Measurements from ENCODE around the gene LRRC59. TPM values are rescaled to one million over a fixed set of nuclear protein-coding genes. Genes with fewer than 3 reads are reported as not detected.

The LRRC59 gene
- total RNA-seq, 1 experiment from 2014 or later, result 106 TPM

GRCh38 chr17:50429793-50430192 is 32.5 kb upstream of the LRRC59 start:
- no peak overlapping the region for H4K5ac ChIP-seq (ENCODE audit: insufficient read length, low read depth, low read length)
- no CpG with 5 or more reads among the region's 4 CpGs for whole genome bisulfite sequencing (ENCODE audit: extremely low coverage, insufficient read length, low lambda C conversion rate)
- no peak overlapping the region for H2BK12ac ChIP-seq (ENCODE audit: insufficient read length, low read depth, low read length)
- H2AFZ ChIP-seq (ENCODE audit: low read length), result no peak overlapping the region
- Mint-ChIP-seq H3K27ac (no peak overlapping the region; a peak in 1 of 7 replicates), H3K27me3 (ENCODE audit: low read depth) (peaks cover 8% of the 10 kb centered on the region), H3K36me3 (ENCODE audit: insufficient read depth in 1 of 3, low read depth in 3 of 3) (no peaks in the 10 kb centered on the region; a peak in 2 of 7 replicates), H3K9me3 (no peaks in the 10 kb centered on the region; a peak in 1 of 5 replicates), H3K4me1 (peaks cover 18 to 25% of the 10 kb centered on the region in 2 experiments), H3K4me3 (no peak overlapping the region)
- H3K9ac ChIP-seq (ENCODE audit: extremely low read depth, insufficient read length, low read length), result no peak overlapping the region
- DNase-seq, result no peak
- no peaks in the 10 kb centered on the region; the same call in 1 of the 2 replicates for H3K27me3 ChIP-seq (ENCODE audit: insufficient read depth, low read length)
- no peaks in the 10 kb centered on the region for H3K79me2 ChIP-seq (ENCODE audit: insufficient read depth, low read length)
- no peak overlapping the region for H3T11ph ChIP-seq (ENCODE audit: low read length)
- no peak overlapping the region for H2BK15ac ChIP-seq (ENCODE audit: low read depth, low read length)
- H3K18ac ChIP-seq (ENCODE audit: insufficient read length, low read depth, low read length), result no peak overlapping the region
- H3K23ac ChIP-seq (ENCODE audit: insufficient read length, low read depth, low read length), result no peak overlapping the region
- no peaks in the 10 kb centered on the region; the same call in 1 of the 2 replicates for H3K4me1 ChIP-seq (ENCODE audit: insufficient read depth, low read length)
- no peaks in the 10 kb centered on the region for H4K20me1 ChIP-seq (ENCODE audit: control insufficient read depth, insufficient read depth, insufficient read length)
- no peak overlapping the region for H2AK5ac ChIP-seq (ENCODE audit: insufficient read length, low read length)
- H3K23me2 ChIP-seq (ENCODE audit: insufficient read length, low read depth, low read length, poor library complexity, severe bottlenecking), result peaks cover 12% of the 10 kb centered on the region
- H3K56ac ChIP-seq (ENCODE audit: insufficient read length, low read depth, low read length), result no peak overlapping the region
- H3K27ac ChIP-seq (ENCODE audit: insufficient read length, low read depth, low read length), result no peak overlapping the region
- H3K79me1 ChIP-seq (ENCODE audit: insufficient read depth, low read depth, low read length, poor library complexity, severe bottlenecking), result no peaks in the 10 kb centered on the region
- no peaks in the 10 kb centered on the region for H3K9me3 ChIP-seq (ENCODE audit: control insufficient read depth, low read depth, low read length)
- no peak overlapping the region for H3K14ac ChIP-seq (ENCODE audit: insufficient read depth, low read length)
- no peak overlapping the region for H3K4ac ChIP-seq (ENCODE audit: low read depth, low read length)
- no peak overlapping the region for H2BK20ac ChIP-seq (ENCODE audit: low read depth, low read length, poor library complexity, severe bottlenecking)
- no peak overlapping the region for H3K4me2 ChIP-seq (ENCODE audit: insufficient read depth, insufficient read length, low read length)
- TF ChIP-seq CTCF (conservative IDR thresholded peaks at IDR 0.05), result no peak
- H4K91ac ChIP-seq (ENCODE audit: insufficient read length, low read depth, low read length), result no peak overlapping the region
- no peak overlapping the region for H2BK5ac ChIP-seq (ENCODE audit: insufficient read length, low read length)
- no peak overlapping the region for H2BK120ac ChIP-seq (ENCODE audit: low read depth, low read length, poor library complexity, severe bottlenecking)
- H4K8ac ChIP-seq (replicated peaks; ENCODE audit: insufficient read length, low read depth, low read length), result no peak overlapping the region
